Naive thymus-derived CD8-positive, alpha-beta T cell (primary cell): Measurements from ENCODE around the gene PIK3CA. TPM values are rescaled to one million over a fixed set of nuclear protein-coding genes. Genes with fewer than 3 reads are reported as not detected.

Source experiments
- polyA plus RNA-seq, 3 donors: library from polyadenylated mRNA; unstranded; fragments of 300-500 nt; fragmentation: Illumina TruSeq; gene quantifications; one replicate each; pipeline ENCODE4 v1.2.3, GENCODE V29; 2021
- total RNA-seq, 8 experiments: library from RNA in 2 of 8; stranded (reverse) in 2 of 8; gene quantifications; one replicate each; pipeline ENCODE4 v1.2.3 and lab custom pipeline; 2021 to 2026

Gene PIK3CA
- total and polyA plus RNA-seq, 5 experiments from 2014 or later, result 11.4 to 50.7 (median 20.3) TPM

Other genes with a start within 250 kb of the PIK3CA start
- 10 to 100 TPM; 17.7 to 22.8 TPM for gene ZMAT3, start 76.5 kb upstream of the PIK3CA start, total RNA-seq
- gene ZMAT3, start 76.5 kb upstream of the PIK3CA start, polyA plus RNA-seq, result 10 to 100 TPM; 15.1 to 16.3 (median 15.7) TPM
- 1 to 10 TPM; 1.9 to 2.4 TPM for gene KCNMB3, start 102.8 kb downstream of the PIK3CA start, total RNA-seq
- under 1 TPM; 0.19 to 0.55 (median 0.53) TPM for gene KCNMB3, start 102.8 kb downstream of the PIK3CA start, polyA plus RNA-seq
- gene ZNF639, start 174.7 kb downstream of the PIK3CA start, total RNA-seq, result 10 to 100 TPM; 64.7 to 65.2 TPM
- 10 to 100 TPM; 56.5 to 63.0 (median 60.1) TPM for gene ZNF639, start 174.7 kb downstream of the PIK3CA start, polyA plus RNA-seq
- gene MFN1, start 199.4 kb downstream of the PIK3CA start, total RNA-seq, result 10 to 100 TPM; 49.0 to 57.3 TPM
- gene MFN1, start 199.4 kb downstream of the PIK3CA start, polyA plus RNA-seq, result 1 to 10 TPM; 4.9 to 9.5 (median 8.8) TPM